CD4-positive, alpha-beta T cell treated with Interleukin-6 at 100 ng/mL for 8 hours (primary cell): ENCODE measurements around the gene SNCB.

Experiments
- DNase-seq: peaks from one replicate; pipeline ENCODE4 v3.0.0-alpha.2; 2020; ENCODE audit warnings: mixed read lengths, low spot score

SNCB gene

DNA sequence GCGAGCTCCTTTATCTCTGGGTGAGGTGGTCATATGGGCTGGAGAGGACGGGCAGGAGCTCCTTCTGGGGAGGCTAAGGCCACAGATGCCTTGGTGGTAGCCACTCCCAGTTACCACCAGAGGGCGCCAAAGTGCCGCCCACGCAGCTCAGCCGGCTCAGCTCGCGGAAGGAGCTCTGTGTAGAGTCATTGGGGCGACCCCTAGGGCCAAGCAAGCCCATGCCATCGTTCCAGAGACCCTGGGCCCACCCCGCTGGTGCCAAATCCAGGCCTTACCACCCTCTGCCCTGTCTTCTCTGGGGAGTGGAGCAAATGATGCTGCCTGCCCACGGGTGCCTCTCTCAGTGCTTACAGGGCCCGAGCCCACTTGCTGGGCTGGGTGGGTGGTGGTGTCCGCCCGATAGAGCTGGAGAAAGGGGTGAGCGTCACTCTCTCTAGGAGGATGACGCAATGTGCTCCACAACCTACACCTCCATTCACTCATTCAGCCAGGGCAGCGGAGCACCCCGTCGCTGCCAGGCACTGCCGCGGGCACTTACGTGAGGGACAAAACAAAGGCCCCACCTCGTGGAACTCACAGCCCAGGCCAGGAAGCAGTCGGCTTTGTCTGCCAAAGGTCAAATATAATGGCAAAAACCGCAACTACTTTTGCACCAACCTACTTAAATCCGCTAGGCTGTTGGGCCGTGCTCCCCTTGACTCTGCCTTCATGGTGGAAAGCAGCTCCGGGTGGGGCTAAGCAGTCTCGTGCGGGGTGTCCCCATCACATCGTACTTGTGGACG is 30.7 kb upstream of the SNCB start:
- peak; percentile 81 for DNase-seq

DNA sequence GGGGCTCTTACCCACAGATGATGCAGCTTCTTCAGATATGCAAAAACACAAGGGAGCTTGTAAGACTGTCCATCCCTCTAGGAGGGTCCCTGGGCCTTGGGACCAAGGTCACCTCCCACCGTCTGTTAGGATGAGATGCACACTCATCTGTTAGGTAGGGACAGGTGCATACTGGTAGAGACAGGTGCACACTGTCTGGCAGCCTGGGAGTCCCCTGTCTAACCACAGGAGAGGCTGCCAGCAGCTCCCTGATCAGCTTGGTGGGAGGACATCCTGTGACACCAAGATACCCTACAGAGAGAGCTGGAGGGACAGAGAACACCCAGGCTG is 30.2 kb upstream of the SNCB start:
- DNase-seq, result peak; percentile 20

DNA sequence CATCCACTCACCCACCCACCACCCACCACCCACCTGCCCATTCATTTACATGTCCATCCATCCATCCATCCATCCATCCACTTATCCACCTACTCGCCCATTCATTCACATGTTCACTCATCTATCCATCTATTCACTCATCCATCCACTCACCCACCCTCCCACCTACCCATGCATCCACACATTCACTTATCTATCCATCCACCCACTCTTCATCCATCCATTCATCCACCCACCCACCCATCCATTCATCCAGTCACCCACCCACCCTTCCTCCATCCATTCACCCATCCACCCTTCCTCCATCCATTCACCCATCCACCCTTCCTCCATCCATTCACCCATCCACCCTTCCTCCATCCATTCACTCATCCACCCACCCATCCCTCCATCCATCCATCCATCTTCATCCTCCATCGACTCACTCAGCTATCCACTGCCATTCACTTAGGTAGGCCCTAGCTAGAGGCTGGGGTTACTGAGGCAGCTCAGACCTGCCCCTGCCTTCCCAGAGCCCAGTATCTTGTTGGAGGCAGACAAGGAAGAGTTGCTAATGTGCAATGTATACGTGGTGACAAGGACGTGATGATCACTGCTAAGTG is 29.6 kb upstream of the SNCB start:
- no peak for DNase-seq

DNA sequence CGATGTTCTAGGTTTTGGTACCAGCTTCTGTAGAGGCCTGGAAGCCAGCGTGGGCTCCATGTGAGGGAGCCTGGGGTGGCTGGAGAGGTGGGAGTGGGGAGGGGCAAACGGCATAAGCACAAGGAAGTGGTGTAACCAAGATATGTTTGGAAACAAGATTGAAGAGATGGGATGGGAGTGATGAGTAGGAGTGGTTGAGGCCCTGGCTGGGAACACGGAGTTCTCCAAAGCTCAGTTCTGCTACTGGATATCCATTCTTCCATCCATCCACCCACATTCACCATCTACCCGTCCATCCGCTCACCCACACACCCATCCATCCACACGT is 29.1 kb upstream of the SNCB start:
- no peak for DNase-seq

DNA sequence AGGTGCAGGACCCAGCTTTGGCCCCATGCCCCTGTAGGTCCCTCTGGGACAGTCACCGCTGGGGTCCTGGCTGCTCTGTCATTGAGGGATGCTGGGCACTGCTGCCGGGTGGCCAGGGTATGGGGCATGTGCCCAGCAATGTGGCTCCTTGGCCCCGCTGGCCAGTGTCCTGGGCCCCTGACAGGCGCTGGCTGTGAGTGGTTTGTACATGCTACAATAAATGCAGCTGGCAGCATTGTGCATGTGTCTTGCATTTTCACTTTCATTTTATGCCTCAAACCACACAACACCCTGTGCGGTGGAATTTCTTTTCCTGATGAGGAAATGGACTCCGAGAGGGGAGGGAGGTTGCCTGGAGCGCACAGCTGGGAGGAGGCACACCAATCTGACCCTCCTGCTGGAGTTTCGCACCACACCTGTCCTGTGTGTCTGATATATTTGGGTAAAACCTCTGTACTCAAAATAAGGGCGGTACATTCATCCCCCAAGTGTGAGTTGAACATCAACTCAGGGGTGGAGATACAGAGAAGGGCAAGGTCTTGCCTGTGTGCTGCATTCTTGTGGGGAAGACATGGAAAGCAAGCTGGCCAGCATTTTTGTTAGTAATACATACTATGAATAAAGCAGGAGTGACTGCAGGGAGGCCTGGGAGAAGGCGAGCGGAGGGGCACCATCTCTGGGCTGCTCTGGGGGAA is 28.6 kb upstream of the SNCB start:
- peak; percentile 33 for DNase-seq

DNA sequence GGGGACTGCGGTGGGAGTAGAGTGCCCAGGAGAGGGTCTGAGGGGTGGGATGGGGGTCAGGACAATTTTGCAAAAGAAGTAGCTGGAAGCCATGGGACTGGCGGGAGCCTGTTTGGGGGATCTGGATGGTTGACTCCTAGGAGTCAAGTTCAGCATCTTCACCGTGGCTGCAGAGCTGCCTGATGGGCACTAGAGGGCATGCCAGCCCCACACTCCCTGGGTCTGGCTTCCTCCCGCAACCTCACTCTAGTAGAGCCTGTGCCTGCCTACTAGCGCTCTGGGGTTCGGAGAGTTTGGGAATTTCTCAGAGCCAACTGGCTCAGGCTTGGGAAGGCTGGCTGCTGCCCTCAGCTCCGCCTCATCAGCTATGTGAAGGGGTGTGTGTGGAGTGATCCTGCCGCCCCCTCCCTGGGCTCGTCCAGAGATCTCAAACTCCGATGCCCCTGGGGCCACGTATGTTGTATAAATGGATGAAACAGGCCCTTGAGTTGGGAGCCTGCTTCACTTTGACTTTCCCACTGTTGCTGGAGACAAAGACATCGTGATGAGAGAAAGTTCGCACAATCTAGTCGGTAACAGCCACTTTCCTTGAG is 27.8 kb upstream of the SNCB start:
- peak; percentile 65 for DNase-seq

DNA sequence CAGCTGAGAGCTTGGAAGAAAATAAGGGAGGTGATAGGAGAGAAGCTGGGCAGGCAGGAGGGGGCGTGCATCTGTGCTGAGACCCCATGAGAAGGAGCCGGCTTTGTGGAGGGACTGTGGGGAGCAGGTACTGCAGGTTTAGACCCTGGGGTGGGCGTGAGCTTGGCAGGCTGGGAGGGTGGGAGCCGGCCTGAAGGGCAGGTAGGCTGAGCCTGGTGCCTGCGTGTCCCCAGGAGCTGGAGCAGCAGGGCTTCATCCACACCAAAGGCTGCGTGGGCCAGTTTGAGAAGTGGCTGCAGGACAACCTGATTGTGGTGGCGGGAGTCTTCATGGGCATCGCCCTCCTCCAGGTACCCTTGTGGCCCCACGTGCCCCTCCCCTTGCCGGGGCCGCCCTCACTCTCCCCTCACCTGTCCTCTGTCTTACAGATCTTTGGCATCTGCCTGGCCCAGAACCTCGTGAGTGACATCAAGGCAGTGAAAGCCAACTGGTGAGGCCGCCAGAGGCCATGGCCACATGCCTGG is 26.2 kb upstream of the SNCB start:
- DNase-seq, result no peak

DNA sequence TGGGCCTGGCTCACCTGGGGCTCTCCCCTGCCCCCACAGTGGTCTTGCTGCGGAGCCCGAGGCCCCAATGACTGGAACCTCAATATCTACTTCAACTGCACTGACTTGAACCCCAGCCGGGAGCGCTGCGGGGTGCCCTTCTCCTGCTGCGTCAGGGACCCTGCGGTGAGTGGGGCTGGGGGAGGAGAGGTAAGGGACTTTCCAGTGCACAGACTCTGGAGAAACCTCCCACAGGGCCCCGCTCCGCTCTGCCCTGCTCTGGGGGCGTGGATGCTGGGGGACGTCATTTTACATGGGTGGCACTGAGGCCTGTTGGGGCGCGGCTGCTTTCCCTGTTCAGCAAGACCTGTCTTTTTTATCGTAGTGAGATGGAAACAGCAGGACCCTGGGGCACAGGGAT is 24.5 kb upstream of the SNCB start:
- DNase-seq, result no peak

DNA sequence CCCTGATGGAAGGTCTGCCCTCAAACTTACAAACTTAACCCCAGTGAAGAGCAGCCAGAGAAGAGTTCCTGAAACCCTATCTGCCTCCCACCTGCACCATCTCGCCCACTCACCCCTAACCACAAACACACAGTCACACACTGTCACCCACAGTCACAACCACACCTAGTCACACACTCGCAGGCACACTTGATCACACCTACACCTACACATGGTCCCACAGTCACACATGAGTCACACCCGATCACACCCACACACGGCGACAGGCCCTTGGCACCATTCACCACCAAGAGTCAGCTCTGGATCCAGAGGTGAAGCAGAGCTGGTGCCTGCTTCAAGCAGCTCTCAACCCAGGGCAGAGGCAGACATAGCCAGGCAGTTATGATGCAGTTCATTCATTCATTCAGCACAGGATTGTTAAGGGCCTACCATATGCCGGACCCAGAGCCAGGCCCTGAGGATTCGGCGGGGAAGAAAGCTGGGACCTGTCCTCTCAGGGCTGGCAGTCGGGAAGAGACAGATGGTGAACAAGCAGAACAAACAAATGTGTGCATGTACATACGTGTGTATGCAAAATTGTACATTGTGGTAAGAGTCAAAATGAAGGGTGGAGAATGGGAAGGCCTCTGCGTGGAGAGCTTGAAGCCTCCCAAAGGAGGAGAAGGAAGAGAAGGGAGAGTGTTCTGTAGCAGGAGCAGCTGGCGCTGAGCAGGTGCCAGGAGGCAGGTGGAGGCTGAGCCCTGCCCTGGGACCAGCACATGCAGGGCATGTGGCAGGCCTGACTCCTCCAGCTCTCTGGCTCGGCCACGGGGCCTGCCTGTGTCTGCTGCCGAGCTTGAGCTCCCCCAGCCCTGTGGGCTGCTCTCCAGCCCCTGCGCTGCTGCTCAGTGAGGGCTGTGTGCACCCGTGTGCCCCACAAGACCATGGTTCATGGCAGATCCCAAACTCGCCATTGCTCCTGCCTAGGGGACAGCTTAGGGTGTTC is 23.4 kb upstream of the SNCB start:
- DNase-seq, result peak; percentile 39

DNA sequence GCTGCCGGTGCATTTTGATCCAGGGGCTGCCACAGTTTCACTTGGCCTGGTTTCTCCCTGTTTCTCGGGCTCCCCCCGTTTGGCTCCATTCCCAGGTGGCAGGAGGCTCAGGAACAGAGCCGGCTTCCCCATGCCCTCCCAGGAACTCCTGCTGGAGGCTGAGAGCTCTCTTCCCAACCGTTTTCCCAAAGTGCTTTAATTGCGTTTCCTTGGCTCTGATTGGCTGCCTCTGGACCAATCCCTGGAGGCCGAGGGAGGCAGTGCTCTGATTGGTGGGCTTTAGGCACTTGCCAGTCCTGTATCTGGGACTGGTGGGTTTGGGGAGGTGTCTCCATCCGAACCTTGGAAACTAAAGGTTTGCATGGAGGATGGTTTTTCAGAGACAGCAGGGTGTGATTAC is 21.8 kb upstream of the SNCB start:
- no peak for DNase-seq

DNA sequence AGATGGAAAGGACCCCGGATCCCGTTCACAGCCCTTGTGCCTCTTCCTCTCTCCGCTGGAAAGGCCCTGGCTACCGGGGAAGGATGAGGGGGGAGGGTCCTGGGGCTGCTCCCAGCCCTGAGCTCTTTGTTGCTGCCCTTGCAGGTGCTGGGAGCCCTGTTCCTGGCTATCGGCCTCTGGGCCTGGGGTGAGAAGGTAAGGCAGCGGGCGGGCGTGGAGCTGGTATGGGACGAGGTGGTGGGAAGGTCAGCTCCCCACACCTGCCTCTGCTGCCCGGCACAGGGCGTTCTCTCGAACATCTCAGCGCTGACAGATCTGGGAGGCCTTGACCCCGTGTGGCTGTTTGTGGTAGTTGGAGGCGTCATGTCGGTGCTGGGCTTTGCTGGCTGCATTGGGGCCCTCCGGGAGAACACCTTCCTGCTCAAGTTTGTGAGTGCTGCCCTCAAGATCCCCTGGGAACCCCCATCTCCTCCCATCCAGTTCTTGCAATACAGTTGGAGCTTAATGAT is 21.2 kb upstream of the SNCB start:
- DNase-seq, result no peak

DNA sequence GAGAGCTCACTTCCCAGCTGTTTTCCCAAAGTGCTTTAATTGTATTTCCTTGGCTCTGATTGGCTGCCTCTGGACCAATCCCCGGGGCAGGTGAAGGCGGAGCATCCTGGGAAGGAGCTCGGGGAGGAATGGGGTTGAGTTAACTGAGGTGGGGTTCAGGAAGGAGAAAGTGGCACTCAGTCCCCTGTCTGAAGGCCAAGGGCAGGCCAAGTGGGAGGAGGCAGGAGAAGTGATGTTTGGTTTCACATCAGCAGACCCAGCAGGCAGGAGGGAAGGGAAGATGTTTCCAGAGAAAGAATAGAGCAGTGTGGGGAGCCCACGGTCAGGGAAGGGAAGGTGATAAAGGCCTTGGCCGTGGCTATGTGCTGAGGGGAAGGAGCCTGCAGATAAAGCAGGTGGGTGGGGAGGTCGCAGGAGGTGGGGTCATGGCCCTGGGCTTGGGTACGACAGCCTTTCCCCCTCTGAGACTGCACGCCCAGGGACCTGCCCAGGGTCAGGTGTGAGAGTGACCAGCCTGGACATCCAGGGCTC is 20.1 kb upstream of the SNCB start:
- DNase-seq, result no peak

DNA sequence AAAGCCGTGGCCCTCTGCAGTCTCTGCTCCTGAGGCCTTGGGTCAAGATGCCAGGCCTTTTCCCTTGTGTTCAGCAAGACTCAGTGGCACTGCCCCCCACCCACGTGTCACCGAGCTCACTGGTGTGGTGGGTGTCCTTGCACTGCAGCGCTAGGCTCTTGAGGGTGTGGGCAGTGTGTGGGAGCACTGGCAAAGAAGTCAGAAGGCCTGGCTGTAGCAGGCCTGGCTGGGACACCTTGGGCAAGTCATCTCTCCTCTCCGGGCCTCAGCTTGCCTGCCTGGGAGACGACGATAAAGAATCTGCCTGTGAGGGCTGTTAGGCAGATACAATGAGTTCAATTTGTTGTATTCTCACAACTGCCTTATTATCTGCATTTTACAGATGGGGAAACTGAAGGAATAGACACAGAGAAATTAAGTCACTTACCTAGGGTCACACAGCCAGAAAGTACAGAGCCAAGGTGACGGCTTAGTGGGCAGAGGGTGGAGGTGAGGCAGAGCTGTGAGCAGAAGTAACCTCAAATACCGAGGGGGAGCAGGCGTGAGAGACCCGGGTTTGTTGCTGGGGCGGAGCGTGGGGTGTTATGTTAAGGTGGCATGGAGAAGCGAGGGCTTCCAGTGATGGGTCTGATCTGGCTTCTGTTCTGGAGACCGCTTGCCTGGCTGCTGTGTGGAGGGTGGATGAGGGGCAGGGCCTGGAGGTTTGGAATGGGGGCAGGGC is 18.3 kb upstream of the SNCB start:
- peak; percentile 30 for DNase-seq

DNA sequence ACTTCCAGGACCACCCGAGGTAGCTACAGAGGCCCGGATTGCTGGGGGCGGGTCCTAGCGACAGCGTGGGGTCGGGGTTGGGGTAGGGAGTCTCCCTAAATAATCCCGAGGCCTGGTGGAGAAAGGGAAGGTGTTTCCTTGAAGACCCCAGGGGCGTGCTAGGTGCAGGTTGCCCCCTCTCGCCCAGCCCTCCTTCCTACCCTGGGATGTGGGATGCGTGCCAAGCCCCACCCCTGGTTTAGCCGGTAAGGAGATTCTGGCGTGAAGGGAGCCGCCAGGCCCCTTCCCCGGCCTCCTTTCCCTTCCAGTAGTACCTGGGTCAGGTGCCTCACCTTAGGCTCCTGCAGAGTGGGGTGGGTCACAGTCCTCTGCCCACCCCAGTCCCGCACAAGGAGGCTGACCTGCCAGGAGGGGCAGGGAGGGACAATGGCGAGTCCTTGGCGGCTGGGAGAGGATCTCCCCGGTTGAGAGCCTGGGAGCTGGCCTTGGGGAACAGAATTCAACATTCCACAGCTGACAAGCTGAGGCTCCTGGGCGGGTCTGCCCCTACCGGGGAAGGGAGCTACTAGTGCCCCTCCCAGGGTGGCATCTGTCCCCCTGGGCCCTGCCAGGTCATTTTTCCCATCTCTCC is 17.6 kb upstream of the SNCB start:
- no peak for DNase-seq

DNA sequence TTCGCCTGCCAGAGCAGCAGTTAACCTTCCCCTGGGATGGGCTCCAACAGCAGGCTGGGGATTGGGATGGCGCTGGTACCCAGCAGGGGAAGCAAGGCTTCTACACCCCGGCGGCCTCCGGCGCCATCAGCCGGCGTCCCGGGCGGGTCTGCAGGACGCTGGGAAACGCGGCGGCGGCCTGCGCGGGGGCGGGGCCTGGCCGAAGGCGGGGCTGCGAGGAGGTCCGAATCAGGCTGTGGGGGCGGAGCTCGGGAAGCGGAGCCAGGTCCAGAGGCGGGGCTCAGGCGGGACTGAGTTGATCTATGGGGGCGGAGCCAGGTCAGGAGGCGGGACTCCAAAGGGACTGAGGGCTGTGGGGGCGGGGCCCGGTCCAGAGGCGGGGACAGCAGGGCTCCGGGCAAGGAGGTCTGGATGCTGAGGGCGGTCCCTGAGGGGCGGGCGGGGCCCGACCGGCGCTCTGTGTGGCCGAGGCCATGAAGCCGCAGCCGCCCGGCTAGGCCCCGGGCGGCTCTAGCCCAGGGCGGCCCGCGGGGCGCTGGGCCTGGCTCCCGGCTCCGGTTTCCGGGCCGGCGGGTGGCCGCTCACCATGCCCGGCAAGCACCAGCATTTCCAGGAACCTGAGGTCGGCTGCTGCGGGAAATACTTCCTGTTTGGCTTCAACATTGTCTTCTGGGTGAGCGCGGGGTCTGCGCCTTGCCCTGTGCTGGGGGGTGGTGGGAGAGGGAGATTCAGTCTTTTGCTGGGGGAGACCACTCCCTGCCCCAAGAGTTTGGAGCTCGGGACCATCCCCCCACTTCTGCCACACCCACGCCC is 16.9 kb upstream of the SNCB start, which contains the start of gene TSPAN17:
TSS of gene TSPAN17 (plus strand) at position 455 of the 813 bp plus-strand sequence. CDS start at position 587, 132 bp downstream.
- DNase-seq, result peak; percentile 99

DNA sequence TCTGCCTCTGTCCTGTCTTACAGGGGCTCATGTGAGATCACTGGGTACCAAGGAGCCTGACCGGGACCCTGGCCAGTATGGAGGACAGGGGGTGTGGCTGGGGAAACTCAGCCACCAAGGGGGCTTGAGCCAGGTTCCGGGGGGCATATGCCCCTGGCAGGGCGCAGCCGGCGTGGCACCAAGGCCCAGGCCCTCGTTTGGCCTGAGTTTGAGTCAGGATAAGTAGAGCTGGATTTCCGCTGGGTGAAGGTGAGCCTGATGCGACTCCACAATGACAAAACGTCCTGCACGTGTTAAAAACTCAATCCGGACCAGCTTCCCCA is 16.3 kb upstream of the SNCB start:
- no peak for DNase-seq

DNA sequence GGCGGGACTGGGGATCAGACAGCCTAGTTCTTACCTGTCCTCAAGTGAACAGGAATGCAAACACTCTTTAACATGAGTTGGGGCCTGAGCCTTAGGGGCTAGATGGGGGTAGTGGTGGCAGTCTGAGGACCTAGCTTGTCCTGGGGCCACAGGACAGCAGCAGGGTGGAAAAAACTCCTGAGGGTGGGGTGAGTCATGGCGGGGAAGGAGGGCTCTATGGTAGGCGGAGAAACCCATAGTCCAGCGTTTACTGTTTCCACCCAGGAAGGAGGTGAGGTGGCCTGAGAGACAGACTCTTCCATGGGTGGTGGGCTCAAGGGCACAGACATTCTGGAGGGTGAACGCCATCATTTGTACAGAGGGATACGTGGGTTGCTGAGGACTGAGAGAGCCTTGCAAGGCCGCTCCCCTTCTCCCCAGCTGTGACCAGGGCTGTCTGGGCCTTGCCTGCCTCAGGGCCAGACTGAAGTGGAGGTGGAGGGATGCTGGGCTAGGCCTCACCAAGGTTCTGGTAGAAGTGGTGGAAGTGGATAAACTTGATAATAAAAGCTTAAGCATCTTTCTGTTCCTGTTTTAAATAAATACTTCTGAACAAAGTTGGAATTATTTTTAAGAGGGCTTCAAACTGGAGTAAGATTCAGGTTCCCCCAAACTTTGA is 15.8 kb upstream of the SNCB start:
- no peak for DNase-seq

DNA sequence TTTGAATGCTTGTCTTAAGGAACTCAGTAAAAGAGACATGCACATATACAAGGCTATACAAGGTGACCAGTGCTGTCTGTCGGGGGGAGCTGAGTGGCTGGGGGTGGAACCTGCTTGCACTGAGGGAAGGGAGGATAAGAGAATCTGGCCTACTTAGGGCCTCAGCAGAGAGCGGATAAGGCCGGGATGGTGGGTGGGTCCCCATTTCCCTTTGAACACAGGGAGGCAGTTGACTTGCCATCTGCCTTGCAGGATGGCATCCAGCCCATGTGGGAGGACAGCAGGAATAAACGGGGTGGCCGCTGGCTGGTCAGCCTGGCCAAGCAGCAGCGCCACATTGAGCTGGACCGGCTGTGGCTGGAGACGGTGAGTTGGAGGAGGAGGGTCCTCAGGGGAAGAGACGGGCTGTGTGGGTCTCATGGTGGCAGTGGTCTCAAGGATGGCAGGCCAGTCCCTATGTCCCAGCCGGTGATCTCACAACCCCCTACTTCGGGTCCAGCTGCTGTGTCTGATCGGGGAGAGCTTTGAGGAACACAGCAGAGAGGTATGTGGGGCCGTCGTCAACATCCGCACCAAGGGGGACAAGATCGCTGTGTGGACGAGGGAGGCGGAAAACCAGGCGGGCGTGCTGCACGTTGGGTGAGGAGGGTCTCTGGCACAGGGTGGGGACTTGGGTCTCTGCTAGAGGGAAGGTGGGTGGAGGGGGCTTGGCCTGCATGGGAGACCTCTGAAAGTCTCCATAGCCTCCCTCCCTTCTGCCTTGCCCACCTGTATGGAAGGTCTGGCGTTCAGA is 14.7 kb upstream of the SNCB start:
- no peak for DNase-seq
